Lung (tissue), 13 donors: Measurements from ENCODE around the gene BAMBI. TPM values are rescaled to one million over a fixed set of nuclear protein-coding genes. Genes with fewer than 3 reads are reported as not detected.

Experiments used
- ATAC-seq: fragments of 200-7000 bp; cut with Tn5 transposase; one replicate; pipeline ENCODE4 v1.9.1; 2020; ENCODE audit warnings: moderate number of reproducible peaks; ENCODE audit not compliant: insufficient read depth, low FRiP score
- DNase-seq, 3 donors: peaks; one replicate each; pipeline ENCODE4 v3.0.0-alpha.2; 2013 to 2017
- H3K27ac ChIP-seq, 2 donors: one replicate each; pipeline ENCODE4 v1.5.1; 2013; ENCODE audit warnings: mild to moderate bottlenecking in 2 of 2, moderate library complexity in 2 of 2, control low read depth in 1 of 2, inconsistent platforms in 1 of 2, low read depth in 1 of 2, low read length in 1 of 2
- H3K27me3 ChIP-seq, 3 donors: one replicate each; pipeline ENCODE4 v1.5.1; 2013; ENCODE audit warnings: low read length in 2 of 3; ENCODE audit not compliant: control insufficient read depth in 3 of 3, insufficient read depth in 3 of 3
- H3K36me3 ChIP-seq, 4 donors: one replicate each; pipeline ENCODE4 v1.5.1; 2013; ENCODE audit warnings: low read length in 4 of 4, mild to moderate bottlenecking in 1 of 4, moderate library complexity in 1 of 4; ENCODE audit not compliant: control insufficient read depth in 4 of 4, insufficient read depth in 4 of 4
- H3K4me1 ChIP-seq, 5 donors: one replicate each; pipeline ENCODE4 v1.5.1; 2013; ENCODE audit warnings: low read length in 5 of 5, mild to moderate bottlenecking in 2 of 5, moderate library complexity in 1 of 5; ENCODE audit not compliant: control insufficient read depth in 5 of 5, insufficient read depth in 5 of 5
- H3K4me3 ChIP-seq: one replicate; pipeline ENCODE4 v1.5.1; 2013; ENCODE audit warnings: mild to moderate bottlenecking, control low read depth, moderate library complexity
- H3K9ac ChIP-seq, 2 donors: one replicate each; pipeline ENCODE4 v1.5.1; 2013; ENCODE audit warnings: low read length in 2 of 2, control low read depth in 1 of 2; ENCODE audit not compliant: insufficient read depth in 1 of 2
- H3K9me3 ChIP-seq, 4 donors: one replicate each; pipeline ENCODE4 v1.5.1; 2013; ENCODE audit warnings: low read length in 3 of 4, mild to moderate bottlenecking in 1 of 4, moderate library complexity in 1 of 4; ENCODE audit not compliant: control insufficient read depth in 4 of 4, insufficient read depth in 3 of 4
- CTCF ChIP-seq: IDR thresholded peaks from 2 replicates; pipeline ENCODE4 v1.5.1; 2012; ENCODE audit warnings: mild to moderate bottlenecking; ENCODE audit errors: control extremely low read depth, extremely low read depth
- WGBS, 2 donors: extraction: QIAGEN DNeasy Blood & Tissue Kit; methylation state at CpG; one replicate each; pipeline ENCODE4 v1.1.7; 2013; 5-methylcytosine and 5-hydroxymethylcytosine counted together
- polyA plus RNA-seq, 2 donors: library from polyadenylated mRNA; stranded (reverse); fragments of 200-250 nt; gene quantifications; one replicate each; pipeline ENCODE4 v1.2.1, GENCODE V29; 2013
- small RNA-seq: library from RNA; depleted of rRNA; stranded (forward); fragments of <200 nt; gene quantifications from one replicate; pipeline ENCODE3, GENCODE V24; 2014; ENCODE audit warnings: low replicate concordance
- total RNA-seq, 2 donors: library from RNA; depleted of rRNA in 1 of 2; stranded (reverse); fragments of >200 nt in 1 of 2; gene quantifications; one replicate each; pipeline ENCODE4 v1.2.1, GENCODE V29; 2014 to 2021
- donor health status: control.
- donor health status: control.
- donor health status: Bipolar disorder and iron deficiency.
- donor health status: healthy.
- donor health status: DM: yes; HTN: yes; CAD: no.

The BAMBI gene
- total and polyA plus RNA-seq, 4 donors, result 3.1 to 28.3 (median 5.9) TPM

- DNase-seq (no peak), ATAC-seq (no peak)
- 83 to 95% methylated on average over 1 of the region's 1 CpG for WGBS, 2 donors
- peaks cover 0 to 2% (median 0%) of the 10 kb centered on the region in 4 donors for H3K9me3 ChIP-seq
- no peaks in the 10 kb centered on the region for H3K27me3 ChIP-seq
- TF ChIP-seq CTCF, result no peak
- H3K27ac ChIP-seq, result no peak overlapping the region
- H3K4me1 ChIP-seq, result peaks cover 0 to 9% (median 0%) of the 10 kb centered on the region in 5 donors
- H3K9ac ChIP-seq, result no peak overlapping the region
- no peaks in the 10 kb centered on the region for H3K36me3 ChIP-seq
- no peak overlapping the region for H3K4me3 ChIP-seq
Observed at GRCh38 chr10:28728366-28728765, 51.0 kb downstream of the BAMBI start.

GRCh38 chr10:28730031-28730778, 52.9 kb downstream of the BAMBI start:
- peaks cover 0 to 6% (median 2%) of the 10 kb centered on the region in 4 donors for H3K9me3 ChIP-seq
- H3K36me3 ChIP-seq, result no peaks in the 10 kb centered on the region
- DNase-seq (peak in 2 of 3 donors; percentile 68 to 74), ATAC-seq (no peak)
- WGBS, 2 donors, result 53 to 77% methylated on average over 7 of the region's 7 CpGs
- H3K4me3 ChIP-seq, result no peak overlapping the region
- H3K9ac ChIP-seq, result peak overlapping the region in 1 of 2 donors; percentile 46
- TF ChIP-seq CTCF, result no peak
- no peak overlapping the region for H3K27ac ChIP-seq
- peaks cover 0 to 9% (median 0%) of the 10 kb centered on the region in 5 donors for H3K4me1 ChIP-seq
- H3K27me3 ChIP-seq, result no peaks in the 10 kb centered on the region

- DNase-seq (no peak), ATAC-seq (no peak)
- H3K9ac ChIP-seq, result no peak overlapping the region
- H3K4me1 ChIP-seq, result peaks cover 0 to 9% (median 0%) of the 10 kb centered on the region in 5 donors
- no peak for TF ChIP-seq CTCF
- H3K9me3 ChIP-seq, result peaks cover 0 to 6% (median 2%) of the 10 kb centered on the region in 4 donors
- 89 to 94% methylated on average over 8 of the region's 8 CpGs for WGBS, 2 donors
- no peak overlapping the region for H3K4me3 ChIP-seq
- H3K27ac ChIP-seq, result no peak overlapping the region
- no peaks in the 10 kb centered on the region for H3K27me3 ChIP-seq
- H3K36me3 ChIP-seq, result no peaks in the 10 kb centered on the region
Observed at GRCh38 chr10:28732091-28732490, 54.8 kb downstream of the BAMBI start.

Small RNAs within 50 kb of the gene (small RNA-seq; reads per million reads assigned to genes)
- not detected for gene RNU4ATAC6P
- not detected for gene RNU6-1067P

Other genes starting within 250 kb of the BAMBI start
- gene WAC, start 144.4 kb upstream of the BAMBI start, total RNA-seq, result 100 to 1,000 TPM in 1 of 2 donors, 10 to 100 TPM in 1; 70.0 to 227 TPM
- gene WAC, start 144.4 kb upstream of the BAMBI start, polyA plus RNA-seq, result 10 to 100 TPM; 27.0 to 50.3 TPM